Right atrium auricular region (tissue), 2 donors: ENCODE data around the gene ERC2. TPM values are rescaled to one million over a fixed set of nuclear protein-coding genes. Genes with fewer than 3 reads are reported as not detected.
A peak's percentile ranks its signal among the peaks of the same experiment; 100 is the strongest.

Experiments used
- DNase-seq: peaks from one replicate; pipeline ENCODE4 v3.0.0-alpha.2; 2019; ENCODE audit warnings: low spot score
- H3K27ac ChIP-seq, 2 donors: fragments of 200-600 bp; sonication (generic); 1 replicate in 1 of 2; 2 replicates in 1 of 2; pipeline ENCODE4 v1.5.1; 2016 to 2019
- H3K27me3 ChIP-seq, 2 donors: fragments of 200-600 bp; sonication (generic); one replicate each; pipeline versions ENCODE4 v1.5.1 to v1.6.0; 2017 to 2019
- H3K36me3 ChIP-seq: fragments of 200-600 bp; sonication (generic); one replicate; pipeline ENCODE4 v1.5.1; 2016
- H3K4me1 ChIP-seq, 2 donors: fragments of 200-600 bp; sonication (generic); one replicate each; pipeline versions ENCODE4 v1.5.1 to v1.6.0; 2017 to 2019
- H3K4me3 ChIP-seq, 2 donors: fragments of 200-600 bp; sonication (generic); 1 replicate in 1 of 2; 2 replicates in 1 of 2; pipeline ENCODE4 v1.5.1; 2017 to 2019; ENCODE audit warnings: mild to moderate bottlenecking in 1 of 2, moderate library complexity in 1 of 2
- H3K9me3 ChIP-seq, 2 donors: fragments of 200-600 bp; sonication (generic); one replicate each; pipeline ENCODE4 v1.5.1; 2019
- total RNA-seq, 2 donors: library from RNA; depleted of rRNA; stranded (reverse); fragments of >200 nt; gene quantifications; one replicate each; pipeline ENCODE4 v1.1.0, GENCODE V29; 2016
- TF ChIP-seq, protein P1 (sequence below), 2 donors: fragments of 200-600 bp; sonication (generic); IDR thresholded peaks; one replicate each; pipeline ENCODE4 v1.5.1; 2019; ENCODE audit warnings: antibody characterized with exemption in 2 of 2

Gene ERC2
- total RNA-seq, 2 donors from 2014 or later: 2.9 to 4.0 TPM

DNA sequence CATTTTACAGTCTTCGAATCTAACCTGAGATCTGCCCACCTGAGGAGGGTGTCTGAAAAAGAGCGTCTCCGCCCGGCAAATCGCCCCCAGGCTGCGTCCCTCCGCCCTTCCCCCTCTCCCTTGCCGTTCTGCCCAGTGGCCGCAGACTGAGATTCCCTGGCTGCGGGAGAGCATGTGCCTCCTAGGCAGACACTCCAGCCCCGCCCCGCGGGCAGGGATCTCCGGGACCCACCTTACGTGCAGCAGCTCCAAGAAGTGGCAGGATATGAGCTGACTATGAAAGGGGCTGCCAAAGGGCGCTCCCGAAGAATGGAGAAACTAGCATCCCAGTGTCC is 978.5 kb downstream of the ERC2 start:
- TF ChIP-seq, protein P1, sequence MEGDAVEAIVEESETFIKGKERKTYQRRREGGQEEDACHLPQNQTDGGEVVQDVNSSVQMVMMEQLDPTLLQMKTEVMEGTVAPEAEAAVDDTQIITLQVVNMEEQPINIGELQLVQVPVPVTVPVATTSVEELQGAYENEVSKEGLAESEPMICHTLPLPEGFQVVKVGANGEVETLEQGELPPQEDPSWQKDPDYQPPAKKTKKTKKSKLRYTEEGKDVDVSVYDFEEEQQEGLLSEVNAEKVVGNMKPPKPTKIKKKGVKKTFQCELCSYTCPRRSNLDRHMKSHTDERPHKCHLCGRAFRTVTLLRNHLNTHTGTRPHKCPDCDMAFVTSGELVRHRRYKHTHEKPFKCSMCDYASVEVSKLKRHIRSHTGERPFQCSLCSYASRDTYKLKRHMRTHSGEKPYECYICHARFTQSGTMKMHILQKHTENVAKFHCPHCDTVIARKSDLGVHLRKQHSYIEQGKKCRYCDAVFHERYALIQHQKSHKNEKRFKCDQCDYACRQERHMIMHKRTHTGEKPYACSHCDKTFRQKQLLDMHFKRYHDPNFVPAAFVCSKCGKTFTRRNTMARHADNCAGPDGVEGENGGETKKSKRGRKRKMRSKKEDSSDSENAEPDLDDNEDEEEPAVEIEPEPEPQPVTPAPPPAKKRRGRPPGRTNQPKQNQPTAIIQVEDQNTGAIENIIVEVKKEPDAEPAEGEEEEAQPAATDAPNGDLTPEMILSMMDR (IDR thresholded peaks at IDR 0.05): no peak
- no peak overlapping the region for H3K27ac ChIP-seq
- peaks cover 0 to 42% of the 10 kb centered on the region in 2 donors for H3K4me1 ChIP-seq
- H3K4me3 ChIP-seq: peak overlapping the region in 1 of 2 donors; percentile 7
- no peaks in the 10 kb centered on the region for H3K9me3 ChIP-seq
- no peaks in the 10 kb centered on the region for H3K27me3 ChIP-seq
- no peak for DNase-seq
- no peaks in the 10 kb centered on the region for H3K36me3 ChIP-seq

DNA sequence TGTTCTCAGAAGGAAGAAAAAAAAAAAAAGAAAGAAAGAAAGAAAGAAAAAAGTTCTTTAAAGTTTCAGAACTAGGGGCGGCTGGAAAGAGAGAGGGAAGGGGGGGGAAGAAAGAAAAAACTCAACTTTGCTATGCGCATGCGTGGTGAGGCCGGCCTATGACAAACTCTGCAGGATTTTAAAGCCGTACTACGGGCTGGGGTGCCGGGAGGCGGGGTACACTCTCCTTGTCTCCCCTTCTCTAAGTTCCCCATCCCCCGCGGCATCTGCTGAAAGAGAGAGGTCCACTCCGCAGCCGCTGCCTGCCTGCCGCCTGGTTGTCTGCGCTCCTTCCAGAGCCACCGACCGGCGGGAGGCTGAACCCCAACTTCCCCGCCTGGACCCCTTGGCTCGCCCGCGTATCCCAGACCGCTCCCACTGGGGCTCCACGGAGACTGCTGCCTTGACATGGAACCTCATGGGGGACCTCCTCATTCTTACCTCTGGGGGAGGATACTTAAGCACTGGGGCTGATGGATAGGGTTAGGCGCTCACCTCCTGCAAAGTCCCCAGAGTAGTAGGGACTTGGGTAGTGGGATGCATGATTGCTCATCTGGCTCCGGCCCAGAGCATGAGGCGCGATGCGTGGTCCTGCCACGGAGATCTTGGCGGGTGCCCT is 979.7 kb downstream of the ERC2 start:
- Histone ChIP-seq H3K27me3 (no peaks in the 10 kb centered on the region), H3K9me3 (no peaks in the 10 kb centered on the region), H3K36me3 (no peaks in the 10 kb centered on the region), H3K4me1 (peaks cover 0 to 43% of the 10 kb centered on the region in 2 donors), H3K27ac (peak overlapping the region; percentile 60 to 76), H3K4me3 (peak overlapping the region; percentile 70 to 75)
- TF ChIP-seq, protein P1 (IDR thresholded peaks at IDR 0.05): no peak
- DNase-seq: no peak

DNA sequence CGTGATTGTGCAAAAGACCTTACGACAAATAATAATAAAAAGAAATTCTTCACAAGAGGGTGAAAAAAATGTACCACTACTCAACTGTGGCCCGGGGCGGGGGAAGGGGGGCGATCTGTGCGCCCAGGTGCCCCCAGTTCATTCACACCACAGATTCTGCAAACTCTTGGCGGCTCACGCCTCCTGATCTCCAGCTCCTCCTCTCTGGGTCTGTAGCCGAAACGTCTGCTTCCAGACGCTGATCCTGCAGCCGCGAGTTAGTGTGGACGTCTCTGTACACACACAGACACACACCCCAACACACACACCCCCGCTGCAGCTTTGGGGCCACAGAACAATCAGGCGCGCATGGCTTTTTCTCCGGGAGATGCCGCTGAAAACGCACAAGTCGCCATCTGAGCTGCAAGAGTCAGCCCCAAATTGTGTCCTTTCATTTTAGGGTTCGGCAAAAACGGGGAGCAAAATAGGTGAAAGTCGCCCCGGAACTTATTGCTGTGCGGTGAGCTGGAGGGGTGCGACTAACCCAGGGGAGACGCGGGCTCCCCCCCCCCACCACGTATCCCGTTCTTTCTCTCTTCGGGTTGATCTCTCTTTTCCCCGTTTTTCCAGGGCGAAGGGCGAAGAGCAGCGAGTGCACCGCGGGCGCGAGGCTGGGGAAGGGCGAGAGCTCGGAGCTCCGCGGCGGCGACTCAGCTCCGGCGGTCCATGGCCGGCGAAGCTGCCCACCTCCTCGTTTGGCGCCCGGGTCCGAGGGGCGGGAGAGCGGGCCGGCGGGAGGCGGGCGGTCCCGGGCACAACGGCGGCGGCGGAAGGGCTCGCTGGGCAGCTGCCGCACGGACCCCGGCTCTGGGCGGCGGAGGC is 980.7 kb downstream of the ERC2 start:
- no peaks in the 10 kb centered on the region for H3K9me3 ChIP-seq
- no peaks in the 10 kb centered on the region for H3K36me3 ChIP-seq
- DNase-seq: no peak
- H3K27ac ChIP-seq: peak overlapping the region; percentile 60 to 76
- peak overlapping the region; percentile 70 to 75 for H3K4me3 ChIP-seq
- TF ChIP-seq, protein P1 (IDR thresholded peaks at IDR 0.05): no peak
- peaks cover 0 to 44% of the 10 kb centered on the region in 2 donors for H3K4me1 ChIP-seq
- no peaks in the 10 kb centered on the region for H3K27me3 ChIP-seq

DNA sequence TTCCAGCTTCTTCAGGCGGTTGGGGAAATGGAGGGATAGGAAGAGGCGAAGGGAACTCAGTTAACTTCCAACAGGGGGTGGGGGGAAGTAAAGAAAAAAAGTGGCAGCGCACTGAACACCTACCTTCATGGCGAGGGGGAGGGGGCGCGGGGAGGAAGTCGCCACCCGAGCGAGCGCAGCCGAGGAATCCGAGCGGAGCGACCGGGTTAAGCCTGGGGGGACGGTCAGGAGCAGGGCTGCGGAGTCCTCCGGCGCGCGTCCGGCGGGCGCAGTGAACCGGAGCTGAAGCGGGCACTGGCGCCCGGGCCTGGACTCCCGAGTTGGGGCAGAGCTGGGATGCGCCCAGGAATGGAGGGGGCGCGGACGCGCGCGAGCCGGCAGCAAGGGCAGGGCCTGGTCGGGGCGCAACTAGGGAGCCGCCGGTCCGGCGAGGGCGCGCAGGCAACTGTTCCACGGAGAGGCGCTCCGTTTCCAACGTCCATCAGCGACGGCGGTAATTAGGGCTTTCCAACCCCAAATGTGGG is 981.3 kb downstream of the ERC2 start, which contains the start of gene WNT5A:
WNT5A (minus strand) TSS at position 450 of the 524 bp plus-strand sequence; CDS start at position 129, 321 bp downstream.
- TF ChIP-seq, protein P1 (IDR thresholded peaks at IDR 0.05): no peak
- Histone ChIP-seq H3K27me3 (no peaks in the 10 kb centered on the region), H3K9me3 (no peaks in the 10 kb centered on the region), H3K4me3 (peak within 1 kb of the TSS; percentile 70 to 75), H3K4me1 (peaks cover 0 to 51% of the 10 kb centered on the region in 2 donors), H3K36me3 (no peaks in the 10 kb centered on the region), H3K27ac (peak within 1 kb of the TSS; percentile 60 to 76)
- DNase-seq: no peak

DNA sequence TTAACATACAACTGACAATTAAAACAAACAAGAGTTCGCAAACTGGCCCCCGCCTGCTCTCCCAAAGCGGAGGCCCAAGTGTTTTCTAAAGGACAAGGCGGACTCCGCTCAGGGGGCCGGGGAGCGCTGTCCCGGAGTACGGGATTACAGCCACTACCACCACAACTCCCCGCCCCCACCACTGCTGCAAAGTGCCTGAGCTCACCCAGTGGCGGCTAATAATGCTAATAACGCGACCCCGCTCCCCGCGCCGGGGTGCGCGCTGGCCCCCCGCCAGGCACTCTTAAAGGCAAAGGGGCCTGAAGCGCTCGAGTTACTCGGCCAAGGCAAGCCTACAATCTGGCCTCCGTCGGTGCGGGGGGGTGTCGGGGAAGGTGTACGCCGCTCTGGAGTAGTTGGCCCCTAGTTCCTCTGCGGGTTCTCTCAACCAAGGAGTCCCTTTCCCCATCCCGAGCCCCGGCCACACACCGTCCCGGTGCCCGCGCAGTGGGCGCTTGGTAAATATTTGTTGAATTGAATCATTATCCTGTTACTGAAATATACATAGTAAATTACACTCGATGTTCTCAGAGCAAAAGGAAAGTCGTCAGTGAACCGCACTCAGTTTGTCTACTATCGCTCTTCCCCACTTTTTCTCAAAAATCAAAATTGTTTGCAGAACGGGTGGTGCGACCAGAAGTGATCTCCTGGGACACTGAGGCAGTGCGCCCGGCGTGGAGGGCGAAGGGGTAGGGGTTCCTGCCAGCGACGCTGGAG is 982.0 kb downstream of the ERC2 start:
- no peak for DNase-seq
- Histone ChIP-seq H3K4me1 (peaks cover 0 to 57% of the 10 kb centered on the region in 2 donors), H3K27me3 (no peaks in the 10 kb centered on the region), H3K9me3 (no peaks in the 10 kb centered on the region), H3K27ac (peak overlapping the region; percentile 12 to 76), H3K36me3 (no peaks in the 10 kb centered on the region), H3K4me3 (peak overlapping the region; percentile 70 to 75)
- TF ChIP-seq, protein P1 (IDR thresholded peaks at IDR 0.05): no peak
